Measurements from ENCODE around the gene STAC3.

STAC3 gene

DNA sequence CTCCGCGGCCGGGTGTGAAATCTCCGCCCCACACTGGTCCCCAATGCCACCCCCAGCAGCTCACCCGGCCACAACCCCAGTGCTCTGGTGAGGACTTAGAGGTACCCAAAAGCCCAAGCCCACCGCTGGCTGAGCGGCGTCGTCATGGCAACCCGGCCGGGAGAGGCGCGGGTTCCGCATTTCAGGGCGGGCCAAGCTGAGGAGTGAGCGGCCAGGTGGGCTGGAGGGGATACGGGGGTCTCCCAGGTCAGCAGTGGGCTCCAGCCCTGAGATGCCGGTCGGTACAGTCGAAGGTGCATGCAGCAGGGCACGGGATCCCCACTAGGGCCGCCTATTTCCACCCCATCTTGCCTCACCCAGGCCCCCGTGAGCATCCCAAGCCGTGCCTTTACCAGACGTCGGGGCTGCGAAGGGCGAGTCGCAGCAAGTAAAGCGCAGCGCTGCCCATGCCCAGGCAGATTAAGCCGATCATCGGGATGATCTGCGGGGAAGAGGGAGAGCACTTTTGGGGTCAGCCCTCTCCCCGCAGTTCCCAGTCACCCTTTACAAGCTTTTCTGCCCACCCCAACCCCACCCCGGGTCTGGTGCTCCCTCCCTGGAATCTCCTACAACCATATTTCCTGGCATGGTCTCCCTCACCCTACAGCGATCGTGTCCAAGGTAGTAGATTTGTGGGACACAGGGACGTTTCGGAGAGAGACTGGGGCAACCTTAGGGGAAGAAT is 14.6 kb downstream of the STAC3 start:
- no peak for DNase-seq (ENCODE audit: low read depth, low spot score)

GRCh38 chr12:57235728-57236131 is 15.3 kb downstream of the STAC3 start:
- no peak for DNase-seq (ENCODE audit: low read depth, low spot score)

GRCh38 chr12:57235017-57235727 is 15.8 kb downstream of the STAC3 start:
- no peak for DNase-seq (ENCODE audit: low read depth, low spot score)

DNA sequence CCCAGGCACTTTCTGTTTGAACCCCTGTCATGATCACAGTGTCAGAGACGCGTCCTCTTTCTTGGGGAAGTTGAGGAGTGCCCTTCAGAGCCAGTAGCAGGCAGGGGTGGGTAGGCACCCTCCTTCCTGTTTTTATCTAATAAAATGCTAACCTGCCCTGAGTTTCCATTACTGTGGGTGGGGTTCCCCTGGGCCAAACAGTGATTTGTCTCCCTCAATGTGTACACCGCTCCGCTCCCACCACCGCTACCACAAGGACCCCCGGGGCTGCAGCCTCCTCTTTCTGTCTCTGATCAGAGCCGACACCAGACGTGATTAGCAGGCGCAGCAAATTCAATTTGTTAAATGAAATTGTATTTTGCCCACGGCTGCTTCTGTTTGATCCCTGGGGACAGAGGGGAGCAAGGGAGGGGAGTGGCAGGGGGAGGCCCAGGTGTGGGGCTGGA is 16.4 kb downstream of the STAC3 start:
- no peak for DNase-seq (ENCODE audit: low read depth, low spot score)

- no peak for DNase-seq (ENCODE audit: low read depth, low spot score)
Observed at GRCh38 chr12:57234233-57234570, 16.8 kb downstream of the STAC3 start.

- no peak for DNase-seq (ENCODE audit: low read depth, low spot score)
Observed at GRCh38 chr12:57233357-57234232, 17.4 kb downstream of the STAC3 start.

DNA sequence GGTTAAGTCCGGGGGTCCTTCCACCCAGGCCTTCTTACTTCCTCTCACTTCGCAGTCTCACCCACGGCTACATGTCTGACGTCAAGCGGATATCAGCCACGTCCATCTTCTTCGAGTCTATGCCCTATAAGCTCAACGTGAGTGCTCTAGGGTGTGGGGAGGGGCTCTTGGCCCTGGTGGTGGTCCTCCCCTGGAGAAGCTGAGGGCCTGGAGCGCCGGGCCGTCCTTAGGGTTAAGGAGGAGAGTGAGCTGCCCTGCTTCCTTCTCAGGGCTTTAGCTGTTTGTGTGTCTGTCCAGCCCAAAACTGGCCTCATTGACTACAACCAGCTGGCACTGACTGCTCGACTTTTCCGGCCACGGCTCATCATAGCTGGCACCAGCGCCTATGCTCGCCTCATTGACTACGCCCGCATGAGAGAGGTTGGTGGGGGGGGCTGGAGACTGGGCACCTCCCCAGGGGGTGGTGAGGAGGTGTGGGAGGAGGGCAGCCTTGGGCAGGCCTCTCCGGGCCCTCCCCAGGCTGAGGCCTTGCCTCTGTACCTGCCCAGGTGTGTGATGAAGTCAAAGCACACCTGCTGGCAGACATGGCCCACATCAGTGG is 18.7 kb downstream of the STAC3 start:
- no peak for DNase-seq (ENCODE audit: low read depth, low spot score)

GRCh38 chr12:57231276-57232021 is 19.5 kb downstream of the STAC3 start:
- no peak for DNase-seq (ENCODE audit: low read depth, low spot score)

GRCh38 chr12:57230381-57231155 is 20.4 kb downstream of the STAC3 start:
- DNase-seq (ENCODE audit: low read depth, low spot score) = no peak

DNA sequence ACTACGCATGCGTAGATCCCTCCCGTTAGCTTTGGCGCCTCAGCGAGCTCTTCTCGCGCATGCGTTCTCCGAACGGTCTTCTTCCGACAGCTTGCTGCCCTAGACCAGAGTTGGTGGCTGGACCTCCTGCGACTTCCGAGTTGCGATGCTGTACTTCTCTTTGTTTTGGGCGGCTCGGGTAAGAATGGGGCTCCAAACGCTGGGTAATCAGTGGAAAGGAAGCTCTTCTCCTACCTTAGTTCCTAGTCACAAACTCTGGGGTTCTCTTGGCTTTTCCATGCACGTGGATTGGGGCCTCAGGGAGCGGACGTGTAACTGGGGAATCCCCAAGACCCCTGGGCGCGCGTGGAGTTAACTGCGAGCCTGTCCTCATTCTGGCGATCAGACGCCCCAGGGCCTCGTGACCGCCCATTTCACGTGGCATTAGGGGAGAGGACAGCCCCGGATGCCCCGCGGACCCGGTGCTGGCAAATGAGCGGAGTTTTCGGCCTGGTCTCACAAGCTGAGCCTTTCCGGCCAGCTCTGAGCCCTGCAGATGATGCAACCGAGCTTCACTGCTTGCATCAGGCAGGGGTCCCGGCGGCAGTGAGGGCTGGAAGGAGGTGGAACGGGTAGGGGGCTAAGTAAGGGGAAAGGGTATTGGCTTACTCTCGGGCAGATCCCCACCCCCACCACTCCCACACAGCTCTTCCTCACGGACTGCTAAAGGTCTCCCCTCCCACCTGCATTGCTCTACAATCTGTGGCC is 21.2 kb downstream of the STAC3 start, which contains the start of gene SHMT2:
Gene SHMT2 (plus strand): TSS at position 78 of the 747 bp plus-strand sequence. CDS start 68 bp downstream, at position 146.
- DNase-seq (ENCODE audit: low read depth, low spot score) = peak; percentile 89

DNA sequence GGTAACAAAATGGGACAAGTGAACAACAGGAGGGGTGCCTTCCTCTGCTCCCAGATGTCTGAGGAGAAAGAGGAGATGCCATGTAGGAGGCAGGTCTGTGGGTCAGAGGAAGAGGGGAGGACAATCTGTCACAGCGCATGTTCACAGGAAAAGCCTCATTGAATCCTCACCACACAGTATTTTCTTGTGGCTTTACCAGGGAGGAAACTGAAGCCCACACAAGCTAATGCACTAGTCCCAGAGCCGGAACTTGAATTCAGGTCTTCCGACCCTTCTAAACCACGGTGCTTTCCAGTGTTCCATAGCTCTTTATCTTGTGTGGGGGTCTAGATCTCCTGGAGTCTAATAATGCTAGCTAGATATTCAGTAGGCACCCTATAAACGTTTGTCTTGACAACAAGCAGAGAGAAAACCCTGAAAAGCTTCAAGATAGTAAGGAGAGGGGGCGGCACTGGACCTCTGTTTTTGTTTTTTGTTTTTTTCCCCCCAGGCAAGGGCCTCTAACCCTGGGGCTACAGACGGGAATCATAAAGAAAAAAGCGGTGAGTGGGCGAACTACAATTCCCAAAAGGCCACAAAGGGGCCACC is 21.8 kb downstream of the STAC3 start:
- no peak for DNase-seq (ENCODE audit: low read depth, low spot score)

DNA sequence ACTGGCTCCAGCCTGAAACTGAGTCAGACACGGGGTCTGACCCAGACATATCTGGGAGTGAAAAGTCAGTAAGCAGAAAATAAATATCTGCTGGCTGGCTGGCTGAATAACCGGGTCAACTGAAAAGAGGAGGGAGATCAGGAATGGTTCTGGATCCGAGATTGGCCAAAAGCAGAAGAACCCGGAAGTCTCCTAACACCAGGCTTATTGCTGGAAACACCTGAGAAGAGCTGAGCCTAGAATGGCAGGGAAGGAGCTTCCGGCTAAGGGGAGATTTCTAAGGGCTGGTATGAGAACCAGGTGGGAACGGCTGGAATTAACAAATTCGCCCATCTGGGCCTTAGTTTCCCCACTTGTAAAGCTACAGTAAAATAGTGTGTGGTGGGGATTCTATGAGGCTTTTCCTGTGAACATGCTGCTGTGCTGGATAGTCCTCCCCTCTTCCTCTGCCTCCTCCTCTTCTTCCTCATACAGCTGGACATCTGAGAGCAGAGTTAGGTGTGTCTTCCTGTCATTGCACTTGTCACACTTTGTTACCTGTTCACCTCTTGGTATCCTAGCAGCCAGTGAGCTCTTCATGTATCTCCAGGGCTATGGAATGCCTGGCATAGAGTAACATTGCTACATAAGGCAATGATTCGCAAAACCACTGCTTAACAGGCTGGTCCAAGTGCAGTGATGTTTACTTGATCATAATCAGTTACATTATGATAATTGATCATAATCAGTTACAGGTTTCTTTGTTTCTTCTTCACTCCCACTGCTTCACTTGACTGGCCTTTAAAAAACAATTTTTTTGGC is 23.5 kb downstream of the STAC3 start:
- DNase-seq (ENCODE audit: low read depth, low spot score) = no peak

DNA sequence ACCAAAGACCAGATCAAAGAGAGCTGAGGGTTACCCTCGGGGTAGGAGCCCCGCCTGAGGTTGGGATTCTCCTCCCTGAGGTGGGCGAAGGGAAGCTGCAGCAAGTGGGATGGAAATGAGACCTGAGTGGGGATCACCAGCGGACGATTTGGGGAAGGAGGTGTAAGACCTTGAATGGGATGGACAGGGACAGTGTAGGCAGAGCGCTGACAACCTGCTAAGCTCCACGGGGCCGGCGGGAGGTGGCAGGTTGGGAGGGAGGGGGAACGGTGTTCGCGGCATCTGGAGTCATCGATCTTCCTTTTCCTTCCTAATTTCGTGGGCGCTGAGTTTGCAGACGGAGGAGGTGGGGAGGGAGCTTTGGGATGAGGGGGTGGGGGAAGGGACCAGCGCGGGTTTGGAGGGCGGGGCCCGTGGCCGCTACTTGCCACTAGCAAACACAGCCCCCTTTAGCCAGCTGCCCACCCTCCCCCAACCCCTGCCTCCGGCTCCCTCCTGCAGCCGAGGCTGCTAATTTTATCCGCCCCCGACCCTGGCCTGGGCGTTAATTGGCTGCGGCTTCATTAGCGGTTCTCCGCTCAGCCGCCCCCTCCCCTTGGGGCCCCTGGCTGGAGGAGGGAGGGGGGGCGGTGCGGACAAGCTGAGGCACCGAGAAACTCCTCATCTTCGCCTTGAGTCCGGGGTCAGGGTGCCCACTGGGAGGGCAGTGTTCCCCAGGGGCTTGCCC is 24.2 kb downstream of the STAC3 start:
- DNase-seq (ENCODE audit: low read depth, low spot score) = no peak

GRCh38 chr12:57225680-57226210 is 25.2 kb downstream of the STAC3 start:
- no peak for DNase-seq (ENCODE audit: low read depth, low spot score)

DNA sequence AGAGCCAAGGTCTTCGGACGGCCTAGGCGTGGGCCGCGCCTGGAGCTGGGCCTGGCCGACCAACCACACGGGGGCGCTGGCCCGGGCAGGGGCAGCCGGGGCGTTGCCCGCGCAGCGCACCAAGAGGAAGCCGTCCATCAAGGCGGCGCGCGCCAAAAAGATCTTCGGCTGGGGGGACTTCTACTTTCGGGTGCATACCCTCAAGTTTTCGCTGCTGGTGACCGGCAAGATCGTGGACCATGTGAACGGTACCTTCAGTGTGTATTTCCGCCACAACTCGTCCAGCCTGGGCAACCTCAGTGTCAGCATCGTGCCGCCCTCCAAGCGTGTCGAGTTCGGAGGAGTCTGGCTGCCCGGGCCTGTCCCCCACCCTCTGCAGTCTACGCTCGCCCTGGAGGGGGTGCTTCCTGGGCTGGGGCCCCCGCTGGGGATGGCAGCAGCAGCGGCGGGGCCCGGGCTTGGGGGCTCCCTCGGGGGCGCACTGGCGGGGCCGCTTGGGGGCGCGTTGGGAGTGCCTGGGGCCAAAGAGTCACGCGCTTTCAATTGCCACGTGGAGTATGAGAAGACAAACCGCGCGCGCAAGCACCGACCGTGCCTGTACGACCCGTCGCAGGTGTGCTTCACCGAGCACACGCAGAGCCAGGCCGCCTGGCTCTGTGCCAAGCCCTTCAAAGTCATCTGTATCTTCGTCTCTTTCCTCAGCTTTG is 25.9 kb downstream of the STAC3 start:
- DNase-seq (ENCODE audit: low read depth, low spot score) = no peak

GRCh38 chr12:57224278-57224972 is 26.6 kb downstream of the STAC3 start:
- DNase-seq (ENCODE audit: low read depth, low spot score) = no peak

Measured in activated naive CD8-positive, alpha-beta T cell treated with anti-CD3 and anti-CD28 coated beads, Interleukin-2, amount 50 U/mL, for 16 hours (primary cell).